A549 (cell line): ENCODE results near the gene PTPRCAP.

Source experiments
- CEBPB ChIP-seq, 2 experiments: fragments of >200 bp in 1 of 2; sonication (Bioruptor Twin) in 1 of 2; formaldehyde crosslinking in 1 of 2; IDR thresholded peaks; 2 replicates each; pipeline ENCODE4 v1.6.1; 2012 to 2016
- CTCF ChIP-seq: fragments of >200 bp; sonication (Bioruptor Twin); formaldehyde crosslinking; IDR thresholded peaks from 3 replicates; pipeline ENCODE4 v1.5.1; 2016
- EHMT2 ChIP-seq: fragments of 200-600 bp; sonication (generic); IDR thresholded peaks from 2 replicates; pipeline ENCODE4 v1.6.1; 2016; ENCODE audit warnings: antibody characterized with exemption, low read depth, mild to moderate bottlenecking, moderate library complexity
- MAFK ChIP-seq: fragments of 450-650 bp; IDR thresholded peaks from 2 replicates; pipeline ENCODE4 v1.6.1; 2014; ENCODE audit not compliant: partially characterized antibody
- MYC ChIP-seq: IDR thresholded peaks from 2 replicates; pipeline ENCODE4 v1.6.1; 2012; ENCODE audit warnings: mild to moderate bottlenecking, inconsistent platforms, low read length, improper control_type of control experiment, borderline replicate concordance
- RCOR1 ChIP-seq: fragments of 150-350 bp; IDR thresholded peaks from 2 replicates; pipeline ENCODE4 v1.6.1; 2014; ENCODE audit warnings: antibody characterized with exemption, low read length, low read depth
- RFX5 ChIP-seq: fragments of 450-650 bp; IDR thresholded peaks from 2 replicates; pipeline ENCODE4 v1.7.1; 2014; ENCODE audit warnings: antibody characterized with exemption, mild to moderate bottlenecking, moderate library complexity
- USF2 ChIP-seq: fragments of 450-650 bp; IDR thresholded peaks from 2 replicates; pipeline ENCODE4 v1.6.1; 2014; ENCODE audit warnings: antibody characterized with exemption
- TF ChIP-seq, protein P1 (sequence below): IDR thresholded peaks from 2 replicates; pipeline ENCODE4 v1.6.1; 2012
- TF ChIP-seq, protein P2 (sequence below): fragments of >200 bp; sonication (Bioruptor Twin); formaldehyde crosslinking; IDR thresholded peaks from 3 replicates; pipeline ENCODE4 v1.6.1; 2016

GRCh38 chr11:67420646-67421429 lies 16.6 kb downstream of the PTPRCAP start:
- TF ChIP-seq EHMT2 (no peak), CTCF (no peak), RFX5 (no peak), CEBPB (IDR thresholded peaks at IDR 0.05) (no peak), MAFK (peak; percentile 36), RCOR1 (no peak), MYC (no peak), USF2 (no peak)
- TF ChIP-seq, protein P1, sequence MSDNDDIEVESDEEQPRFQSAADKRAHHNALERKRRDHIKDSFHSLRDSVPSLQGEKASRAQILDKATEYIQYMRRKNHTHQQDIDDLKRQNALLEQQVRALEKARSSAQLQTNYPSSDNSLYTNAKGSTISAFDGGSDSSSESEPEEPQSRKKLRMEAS, result peak; percentile 47; the same call in 1 of the 2 replicates
- TF ChIP-seq, protein P2, sequence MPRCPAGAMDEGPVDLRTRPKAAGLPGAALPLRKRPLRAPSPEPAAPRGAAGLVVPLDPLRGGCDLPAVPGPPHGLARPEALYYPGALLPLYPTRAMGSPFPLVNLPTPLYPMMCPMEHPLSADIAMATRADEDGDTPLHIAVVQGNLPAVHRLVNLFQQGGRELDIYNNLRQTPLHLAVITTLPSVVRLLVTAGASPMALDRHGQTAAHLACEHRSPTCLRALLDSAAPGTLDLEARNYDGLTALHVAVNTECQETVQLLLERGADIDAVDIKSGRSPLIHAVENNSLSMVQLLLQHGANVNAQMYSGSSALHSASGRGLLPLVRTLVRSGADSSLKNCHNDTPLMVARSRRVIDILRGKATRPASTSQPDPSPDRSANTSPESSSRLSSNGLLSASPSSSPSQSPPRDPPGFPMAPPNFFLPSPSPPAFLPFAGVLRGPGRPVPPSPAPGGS, result no peak
